SK-N-SH (cell line): Measurements from ENCODE around the gene ARR3. TPM values are rescaled to one million over a fixed set of nuclear protein-coding genes. Genes with fewer than 3 reads are reported as not detected.
"Not testable (repeated sequence)": the region's sequence is repeated elsewhere in the genome, so short reads cannot be mapped to it uniquely, and the experiment has no call there.

Experiments
- CTCF ChIA-PET: fragments of 300-600, 350-600 bp; formaldehyde crosslinking; extraction: SDS; loops from one replicate; lab custom pipeline; 2021; lab: Yijun Ruan, JAX
- POLR2A ChIA-PET: fragments of 350-600 bp; sonication (Branson Sonifier 250); formaldehyde crosslinking; extraction: SDS; loops from one replicate; lab custom pipeline; 2020; ENCODE audit warnings: antibody characterized with exemption, inconsistent platforms; lab: Yijun Ruan, JAX
- DNase-seq: peaks from one replicate; pipeline ENCODE4 v3.0.0; 2012
- H2AFZ ChIP-seq: fragments of 200-600 bp; sonication (generic); 2 replicates; pipeline ENCODE4 v1.8.1; 2016; ENCODE audit warnings: antibody characterized with exemption, mild to moderate bottlenecking, low read depth
- H3F3A ChIP-seq: fragments of 200-600 bp; sonication (generic); replicated peaks from 2 replicates; pipeline ENCODE3; 2016; ENCODE audit warnings: antibody characterized with exemption, mild to moderate bottlenecking; ENCODE audit not compliant: insufficient read depth
- H3K27ac ChIP-seq, 2 experiments: fragments of 200-500 bp in 1 of 2; fragments of 200-600 bp in 1 of 2; sonication (Bioruptor generic) in 1 of 2; sonication (generic), shearing (Covaris generic) in 1 of 2; 2 replicates each; pipeline versions ENCODE4 v1.5.1 to v1.6.1; 2014 to 2016; ENCODE audit warnings: low read depth in 2 of 2, inconsistent platforms in 1 of 2, low read length in 1 of 2, mild to moderate bottlenecking in 1 of 2, mixed read lengths in 1 of 2
- H3K27me3 ChIP-seq: fragments of 200-600 bp; sonication (generic), shearing (Covaris generic); 2 replicates; pipeline ENCODE4 v1.6.1; 2016; ENCODE audit warnings: mixed run types; ENCODE audit not compliant: insufficient read depth
- H3K36me3 ChIP-seq, 2 experiments: fragments of 200-500 bp in 1 of 2; fragments of 200-600 bp in 1 of 2; sonication (Bioruptor generic) in 1 of 2; sonication (generic) in 1 of 2; replicated peaks in 1 of 2; 2 replicates each; pipeline versions ENCODE3 to v1.5.1; 2014 to 2016; ENCODE audit warnings: low read length in 1 of 2, mild to moderate bottlenecking in 1 of 2; ENCODE audit not compliant: insufficient read depth in 2 of 2, control insufficient read depth in 1 of 2
- H3K4me1 ChIP-seq, 2 experiments: fragments of 200-500 bp in 1 of 2; fragments of 200-600 bp in 1 of 2; sonication (Bioruptor generic) in 1 of 2; sonication (generic), shearing (Covaris generic) in 1 of 2; 2 replicates each; pipeline versions ENCODE4 v1.5.1 to v1.6.1; 2014 to 2016; ENCODE audit warnings: low read depth in 1 of 2, low read length in 1 of 2, mixed run types in 1 of 2; ENCODE audit not compliant: insufficient read depth in 2 of 2, control insufficient read depth in 1 of 2
- H3K4me2 ChIP-seq: fragments of 200-600 bp; sonication (generic), shearing (Covaris generic); 2 replicates; pipeline ENCODE4 v1.6.1; 2017; ENCODE audit warnings: mixed run types
- H3K4me3 ChIP-seq, 2 experiments: fragments of 200-500 bp in 1 of 2; fragments of 200-600 bp in 1 of 2; sonication (Bioruptor generic) in 1 of 2; sonication (generic), shearing (Covaris generic) in 1 of 2; 2 replicates each; pipeline versions ENCODE4 v1.5.1 to v1.8.1; 2014 to 2016; ENCODE audit warnings: low read depth in 2 of 2, inconsistent platforms in 1 of 2, low read length in 1 of 2, mild to moderate bottlenecking in 1 of 2, mixed read lengths in 1 of 2, moderate library complexity in 1 of 2
- H3K79me2 ChIP-seq: fragments of 200-600 bp; sonication (generic); 2 replicates; pipeline ENCODE4 v1.8.1; 2017; ENCODE audit warnings: mild to moderate bottlenecking; ENCODE audit not compliant: insufficient read depth
- H3K9ac ChIP-seq: fragments of 200-600 bp; sonication (generic); 2 replicates; pipeline ENCODE4 v1.6.1; 2017; ENCODE audit warnings: mixed run types
- H3K9me2 ChIP-seq: fragments of 200-600 bp; sonication (generic); 2 replicates; pipeline ENCODE4 v1.6.1; 2017; ENCODE audit warnings: mixed run types
- H3K9me3 ChIP-seq: fragments of 200-600 bp; sonication (generic); 2 replicates; pipeline ENCODE4 v1.6.1; 2017; ENCODE audit warnings: mixed run types, mild to moderate bottlenecking, moderate library complexity
- H4K20me1 ChIP-seq: fragments of 200-600 bp; sonication (generic); 2 replicates; pipeline ENCODE4 v1.6.1; 2017; ENCODE audit warnings: mild to moderate bottlenecking, mixed run types; ENCODE audit not compliant: insufficient read depth
- CHD2 ChIP-seq: fragments of 150-350 bp; IDR thresholded peaks from 2 replicates; pipeline ENCODE4 v1.6.1; 2018; ENCODE audit warnings: low read length; ENCODE audit not compliant: partially characterized antibody
- CTCF ChIP-seq: fragments of 200-600 bp; sonication (generic); IDR thresholded peaks from 2 replicates; pipeline ENCODE4 v1.6.1; 2017; ENCODE audit warnings: antibody characterized with exemption, mild to moderate bottlenecking, moderate library complexity
- ELF1 ChIP-seq: IDR thresholded peaks from 2 replicates; pipeline ENCODE4 v1.4.0; 2012
- FOXJ3 ChIP-seq: sonication (generic); formaldehyde crosslinking; IDR thresholded peaks from 2 replicates; pipeline ENCODE4 v1.5.1; 2020; ENCODE audit warnings: mild to moderate bottlenecking, missing genetic modification reagents
- GATA2 ChIP-seq: sonication (generic); formaldehyde crosslinking; IDR thresholded peaks from 2 replicates; pipeline ENCODE4 v1.5.0; 2020; ENCODE audit warnings: mild to moderate bottlenecking, missing genetic modification reagents
- MEF2A ChIP-seq: IDR thresholded peaks from 2 replicates; pipeline ENCODE4 v1.4.0; 2012; ENCODE audit warnings: low read depth, borderline replicate concordance
- NFIC ChIP-seq: IDR thresholded peaks from 2 replicates; pipeline ENCODE4 v1.4.0; 2012; ENCODE audit warnings: borderline replicate concordance
- RCOR1 ChIP-seq: fragments of 150-350 bp; IDR thresholded peaks from 2 replicates; pipeline ENCODE4 v1.6.1; 2017; ENCODE audit warnings: antibody characterized with exemption, low read length
- REST ChIP-seq: IDR thresholded peaks from 2 replicates; pipeline ENCODE4 v1.6.1; 2012; ENCODE audit warnings: mild to moderate bottlenecking, low read depth, low read length, moderate library complexity
- RXRA ChIP-seq: IDR thresholded peaks from 2 replicates; pipeline ENCODE4 v1.4.0; 2012; ENCODE audit warnings: low read depth, mild to moderate bottlenecking, borderline replicate concordance
- SMC3 ChIP-seq: IDR thresholded peaks from 2 replicates; pipeline ENCODE4 v1.6.1; 2012; ENCODE audit warnings: low read depth, low read length, improper control_type of control experiment
- WGBS: methylation state at CpG from one replicate; pipeline ENCODE4 v1.1.6; 2017; ENCODE audit warnings: low lambda C conversion rate; 5-methylcytosine and 5-hydroxymethylcytosine counted together
- polyA plus RNA-seq, 3 experiments: library from polyadenylated mRNA; depleted of rRNA; stranded (reverse); fragments of >200 nt; gene quantifications; 2 replicates each; pipeline ENCODE4 v1.2.3, GENCODE V29; 2012

The ARR3 gene
- polyA plus RNA-seq, 1 of the 3 experiments (the other 2 are of a cell fraction), result not detected

- Histone ChIP-seq H3K4me3 (no peak overlapping the region), H3K9me3 (no peaks in the 10 kb centered on the region), H3F3A (no peaks in the 10 kb centered on the region), H3K9ac (no peak overlapping the region), H3K4me2 (no peak overlapping the region), H3K9me2 (no peaks in the 10 kb centered on the region), H2AFZ (no peak overlapping the region), H3K36me3 (no peaks in the 10 kb centered on the region), H4K20me1 (no peaks in the 10 kb centered on the region), H3K4me1 (no peaks in the 10 kb centered on the region), H3K27ac (no peak overlapping the region), H3K79me2 (no peaks in the 10 kb centered on the region), H3K27me3 (no peaks in the 10 kb centered on the region)
- ChIA-PET POLR2A (no interaction called here), CTCF (no interaction called here)
- DNase-seq, result no peak
- TF ChIP-seq RCOR1 (no peak), ELF1 (no peak), REST (peak; percentile 90)
- 44% methylated on average over 3 of the region's 3 CpGs for WGBS
Measured at GRCh38 chrX:70264784-70265183, 3.4 kb upstream of the ARR3 start.

GRCh38 chrX:70274029-70274428 lies 5.9 kb downstream of the ARR3 start:
- POLR2A ChIA-PET, DNase-seq: not testable (repeated sequence)
- peak; percentile 22; the same call in 1 of the 2 replicates for TF ChIP-seq CTCF
- TF ChIP-seq, all 33 proteins: peak for 1; not testable (repeated sequence) for 32
- H2AFZ ChIP-seq, H3K4me3 ChIP-seq, H3K4me2 ChIP-seq, H3K9ac ChIP-seq, H3K9me2 ChIP-seq, CTCF ChIA-PET, H3K4me1 ChIP-seq, H3K27ac ChIP-seq, H3K79me2 ChIP-seq, H3K27me3 ChIP-seq, H3K9me3 ChIP-seq, H3K36me3 ChIP-seq, H4K20me1 ChIP-seq, H3F3A ChIP-seq: not testable (repeated sequence)
- 38% methylated on average over 7 of the region's 7 CpGs for WGBS

DNA sequence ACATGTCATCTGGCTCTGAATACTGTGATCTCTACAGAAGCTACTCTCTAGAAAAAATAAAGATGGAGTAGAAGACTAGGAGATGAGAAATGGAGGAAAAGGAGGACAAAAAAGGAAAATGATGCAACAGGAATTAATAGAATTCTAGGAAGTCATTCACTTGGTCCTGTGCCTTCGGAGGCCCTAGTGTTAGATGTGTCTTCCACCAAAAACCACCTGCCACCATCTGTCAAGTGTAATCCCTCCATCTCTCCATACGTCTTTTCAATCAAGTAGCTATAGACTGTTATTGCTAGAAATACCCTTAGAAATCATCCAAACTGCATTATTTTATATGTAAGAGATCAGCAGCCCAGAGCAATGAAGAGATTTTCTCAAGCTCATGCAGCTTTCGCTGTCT lies 10.9 kb downstream of the ARR3 start:
- H3K9ac ChIP-seq, result no peak overlapping the region
- TF ChIP-seq RXRA (no peak), GATA2 (CRISPR knock-in tag) (no peak), CHD2 (no peak), FOXJ3 (CRISPR knock-in tag) (no peak), MEF2A (no peak), NFIC (no peak), SMC3 (no peak)
- no peak overlapping the region for H3K27ac ChIP-seq
- no peak for DNase-seq
- H3K36me3 ChIP-seq, result peaks cover 2 to 3% of the 10 kb centered on the region in 2 experiments
- no peaks in the 10 kb centered on the region for H3K4me1 ChIP-seq
- no peaks in the 10 kb centered on the region; the same call in 1 of the 2 replicates for H3K27me3 ChIP-seq
- no peaks in the 10 kb centered on the region for H3K79me2 ChIP-seq
- H3K4me3 ChIP-seq, result no peak overlapping the region
- no peak overlapping the region for H2AFZ ChIP-seq
- H3F3A ChIP-seq, result no peaks in the 10 kb centered on the region
- ChIA-PET CTCF (no interaction called here), POLR2A (no interaction called here)
- H3K9me3 ChIP-seq, result no peaks in the 10 kb centered on the region
- WGBS, result 50% methylated on average over 3 of the region's 3 CpGs
- H4K20me1 ChIP-seq, result no peaks in the 10 kb centered on the region
- no peak overlapping the region for H3K4me2 ChIP-seq
- H3K9me2 ChIP-seq, result no peaks in the 10 kb centered on the region
